Measurements from ENCODE around the gene KCNV2.

KCNV2 gene

DNA sequence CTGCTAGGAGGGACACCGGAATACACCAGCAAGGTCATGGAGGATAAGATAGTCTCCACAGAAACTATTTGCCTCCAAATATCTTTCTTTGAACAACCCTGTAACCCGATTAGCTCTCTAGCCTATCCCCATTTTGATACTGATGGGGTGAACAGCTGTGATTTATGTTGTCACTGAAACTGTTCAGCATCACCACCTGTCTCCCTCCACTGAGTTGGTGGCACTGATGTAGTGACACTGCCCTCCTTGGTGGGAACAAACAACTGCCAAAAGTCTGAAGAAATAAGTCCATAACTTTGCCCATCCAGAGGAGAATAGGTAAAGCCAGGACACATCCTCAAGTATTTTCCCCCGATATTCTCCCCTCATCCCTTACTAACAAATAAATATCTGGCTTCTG is 24.3 kb upstream of the KCNV2 start:
- Histone ChIP-seq H2BK5ac (ENCODE audit: low read depth, low read length, poor library complexity) (no peak overlapping the region), H3K79me2 (ENCODE audit: control insufficient read depth, insufficient read depth, low read length, poor library complexity) (no peaks in the 10 kb centered on the region), H2AFZ (ENCODE audit: insufficient read depth, low read length, poor library complexity) (no peak overlapping the region), H3K4me2 (ENCODE audit: low read length) (no peak overlapping the region), H3K36me3 (ENCODE audit: control insufficient read depth in 1 of 2, insufficient read depth in 2 of 2, low read length in 2 of 2) (no peaks in the 10 kb centered on the region), H3K27ac (ENCODE audit: low read depth, low read length) (no peak overlapping the region), H3K4me3 (ENCODE audit: low read depth, low read length) (no peak overlapping the region), H3K79me1 (ENCODE audit: low read length) (no peaks in the 10 kb centered on the region), H3K9me3 (ENCODE audit: insufficient read depth, low read depth, low read length) (no peaks in the 10 kb centered on the region), H3K9ac (ENCODE audit: low read length) (no peak overlapping the region), H4K12ac (ENCODE audit: low read depth, low read length) (no peak overlapping the region), H3K23ac (ENCODE audit: low read length) (no peak overlapping the region), H3K4me1 (ENCODE audit: control insufficient read depth in 1 of 2, insufficient read depth in 2 of 2, low read length in 2 of 2) (no peaks in the 10 kb centered on the region), H3K18ac (ENCODE audit: low read length) (no peak overlapping the region), H4K8ac (ENCODE audit: low read depth, low read length) (no peak overlapping the region), H3K4ac (ENCODE audit: low read depth, low read length) (no peak overlapping the region), H2AK5ac (ENCODE audit: low read length) (no peak overlapping the region), H2BK12ac (ENCODE audit: low read length) (no peak overlapping the region), H2BK120ac (ENCODE audit: insufficient read depth, low read length, poor library complexity) (no peak overlapping the region), H4K91ac (ENCODE audit: low read depth, low read length) (no peak overlapping the region), H3K27me3 (ENCODE audit: insufficient read depth, low read length) (no peaks in the 10 kb centered on the region), H3K14ac (ENCODE audit: low read length) (no peak overlapping the region)
- no peak for DNase-seq
- WGBS (ENCODE audit: extremely low coverage, insufficient coverage, insufficient read length): no CpG with 5 or more reads among the region's 3 CpGs

DNA sequence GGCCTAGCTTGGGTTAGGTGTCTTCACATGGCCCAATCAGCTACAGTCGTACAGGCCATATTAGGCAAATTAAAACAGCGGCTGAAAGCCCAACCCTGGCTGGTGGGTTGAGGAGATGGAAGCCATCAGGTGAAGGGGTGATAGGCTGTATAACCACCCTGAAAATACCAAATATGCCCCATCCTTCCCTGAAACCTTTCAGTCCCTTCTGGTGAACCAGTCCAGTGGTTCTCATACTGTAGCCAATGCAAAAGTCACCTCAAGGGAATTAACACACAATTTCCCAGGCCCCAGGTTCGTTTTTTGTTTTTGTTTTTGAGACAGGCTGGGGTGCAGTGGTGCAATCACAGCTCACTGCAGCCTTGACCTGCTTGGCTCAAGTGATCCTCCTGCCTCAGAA is 19.8 kb upstream of the KCNV2 start:
- WGBS (ENCODE audit: extremely low coverage, insufficient coverage, insufficient read length): no CpG with 5 or more reads among the region's 3 CpGs
- H2AFZ ChIP-seq (ENCODE audit: insufficient read depth, low read length, poor library complexity): no peak overlapping the region
- no peak overlapping the region for H3K14ac ChIP-seq (ENCODE audit: low read length)

DNA sequence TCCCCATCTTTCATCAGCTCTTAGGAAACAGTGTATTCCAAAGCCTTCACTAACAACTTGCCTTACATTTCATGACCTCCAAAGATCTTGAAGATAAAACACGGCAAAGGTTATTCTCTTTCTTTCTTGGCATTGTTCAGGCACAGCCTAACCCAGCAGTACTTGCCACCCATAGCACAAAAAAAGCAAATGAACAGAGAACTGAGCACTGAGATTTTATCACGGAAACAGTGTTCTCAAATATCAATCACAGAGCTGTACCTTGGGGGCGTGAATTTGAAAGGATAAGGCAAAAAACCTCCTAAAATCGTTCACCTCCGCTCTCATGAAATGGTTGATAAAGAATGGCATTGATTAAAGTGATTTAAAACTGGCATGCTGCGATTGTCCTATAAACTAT is 16.9 kb upstream of the KCNV2 start:
- no peak overlapping the region for H2AFZ ChIP-seq (ENCODE audit: insufficient read depth, low read length, poor library complexity)
- no peaks in the 10 kb centered on the region for H3K27me3 ChIP-seq (ENCODE audit: insufficient read depth, low read length)

More for the DNA sequence above, 19.8 kb upstream of the KCNV2 start:
- H3K27me3 ChIP-seq (ENCODE audit: insufficient read depth, low read length): no peaks in the 10 kb centered on the region
- H3K18ac ChIP-seq (ENCODE audit: low read length): no peak overlapping the region
- no peak overlapping the region for H2AK5ac ChIP-seq (ENCODE audit: low read length)
- no peak overlapping the region for H4K91ac ChIP-seq (ENCODE audit: low read depth, low read length)
- no peaks in the 10 kb centered on the region for H3K36me3 ChIP-seq (ENCODE audit: control insufficient read depth in 1 of 2, insufficient read depth in 2 of 2, low read length in 2 of 2)
- no peaks in the 10 kb centered on the region for H3K79me2 ChIP-seq (ENCODE audit: control insufficient read depth, insufficient read depth, low read length, poor library complexity)
- H2BK120ac ChIP-seq (ENCODE audit: insufficient read depth, low read length, poor library complexity): no peak overlapping the region
- H3K4me1 ChIP-seq (ENCODE audit: control insufficient read depth in 1 of 2, insufficient read depth in 2 of 2, low read length in 2 of 2): no peaks in the 10 kb centered on the region
- no peak overlapping the region for H3K23ac ChIP-seq (ENCODE audit: low read length)
- no peak for DNase-seq
- H2BK12ac ChIP-seq (ENCODE audit: low read length): no peak overlapping the region
- no peaks in the 10 kb centered on the region for H3K79me1 ChIP-seq (ENCODE audit: low read length)
- no peak overlapping the region for H2BK5ac ChIP-seq (ENCODE audit: low read depth, low read length, poor library complexity)
- H3K27ac ChIP-seq (ENCODE audit: low read depth, low read length): no peak overlapping the region
- no peak overlapping the region for H3K4me3 ChIP-seq (ENCODE audit: low read depth, low read length)
- no peak overlapping the region for H3K9ac ChIP-seq (ENCODE audit: low read length)
- no peak overlapping the region for H3K4ac ChIP-seq (ENCODE audit: low read depth, low read length)
- no peaks in the 10 kb centered on the region for H3K9me3 ChIP-seq (ENCODE audit: insufficient read depth, low read depth, low read length)
- H4K12ac ChIP-seq (ENCODE audit: low read depth, low read length): no peak overlapping the region
- H4K8ac ChIP-seq (ENCODE audit: low read depth, low read length): no peak overlapping the region
- no peak overlapping the region for H3K4me2 ChIP-seq (ENCODE audit: low read length)

DNA sequence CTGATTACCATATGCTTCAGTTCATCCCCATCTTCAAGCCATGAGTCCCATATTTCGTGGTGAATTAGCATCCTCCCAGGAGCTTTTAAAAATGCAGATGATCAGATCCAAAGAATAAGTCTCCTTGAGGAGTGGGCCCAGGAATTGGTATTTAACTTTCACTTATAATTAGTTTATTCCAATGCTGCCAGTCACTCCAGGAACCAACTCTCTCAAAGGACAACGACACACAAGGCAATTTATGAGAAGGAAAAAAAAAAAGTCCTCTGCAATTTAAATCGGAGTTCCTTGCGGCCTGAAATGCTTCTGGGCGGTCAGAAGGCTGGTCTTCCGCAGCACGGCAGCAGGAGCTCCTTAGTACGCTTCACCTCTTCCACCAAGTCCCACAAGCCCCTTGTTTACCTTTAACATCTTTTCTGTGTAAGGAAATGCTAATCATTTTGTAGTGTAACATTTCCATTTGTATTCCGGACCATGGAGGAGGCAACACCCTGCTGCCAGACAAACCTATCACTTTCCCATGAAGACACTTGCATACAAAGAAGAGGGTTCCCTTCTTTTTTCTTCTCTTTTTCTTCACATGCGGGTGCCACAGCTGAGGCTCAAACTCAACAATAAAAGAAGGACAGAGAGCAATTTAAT is 16.3 kb upstream of the KCNV2 start:
- Histone ChIP-seq H3K9ac (ENCODE audit: low read length) (no peak overlapping the region), H3K27me3 (ENCODE audit: insufficient read depth, low read length) (no peaks in the 10 kb centered on the region)

More for the DNA sequence above, 16.9 kb upstream of the KCNV2 start:
- H3K4ac ChIP-seq (ENCODE audit: low read depth, low read length): no peak overlapping the region
- H3K4me2 ChIP-seq (ENCODE audit: low read length): no peak overlapping the region
- H3K23ac ChIP-seq (ENCODE audit: low read length): no peak overlapping the region
- no CpG with 5 or more reads among the region's 6 CpGs for WGBS (ENCODE audit: extremely low coverage, insufficient coverage, insufficient read length)
- no peak for DNase-seq
- H3K9ac ChIP-seq (ENCODE audit: low read length): no peak overlapping the region
- H3K36me3 ChIP-seq (ENCODE audit: control insufficient read depth in 1 of 2, insufficient read depth in 2 of 2, low read length in 2 of 2): no peaks in the 10 kb centered on the region
- H3K18ac ChIP-seq (ENCODE audit: low read length): no peak overlapping the region
- no peak overlapping the region for H2AK5ac ChIP-seq (ENCODE audit: low read length)
- no peak overlapping the region for H4K12ac ChIP-seq (ENCODE audit: low read depth, low read length)
- no peaks in the 10 kb centered on the region for H3K79me2 ChIP-seq (ENCODE audit: control insufficient read depth, insufficient read depth, low read length, poor library complexity)
- no peak overlapping the region for H3K14ac ChIP-seq (ENCODE audit: low read length)
- H3K27ac ChIP-seq (ENCODE audit: low read depth, low read length): no peak overlapping the region
- H3K4me3 ChIP-seq (ENCODE audit: low read depth, low read length): no peak overlapping the region
- no peak overlapping the region for H2BK120ac ChIP-seq (ENCODE audit: insufficient read depth, low read length, poor library complexity)
- no peaks in the 10 kb centered on the region for H3K4me1 ChIP-seq (ENCODE audit: control insufficient read depth in 1 of 2, insufficient read depth in 2 of 2, low read length in 2 of 2)
- H4K8ac ChIP-seq (ENCODE audit: low read depth, low read length): no peak overlapping the region
- no peak overlapping the region for H2BK5ac ChIP-seq (ENCODE audit: low read depth, low read length, poor library complexity)
- H2BK12ac ChIP-seq (ENCODE audit: low read length): no peak overlapping the region
- no peaks in the 10 kb centered on the region for H3K9me3 ChIP-seq (ENCODE audit: insufficient read depth, low read depth, low read length)
- H3K79me1 ChIP-seq (ENCODE audit: low read length): no peaks in the 10 kb centered on the region
- H4K91ac ChIP-seq (ENCODE audit: low read depth, low read length): no peak overlapping the region

More for the DNA sequence above, 16.3 kb upstream of the KCNV2 start:
- no peak overlapping the region for H3K27ac ChIP-seq (ENCODE audit: low read depth, low read length)
- no peak overlapping the region for H3K14ac ChIP-seq (ENCODE audit: low read length)
- no peak overlapping the region for H4K12ac ChIP-seq (ENCODE audit: low read depth, low read length)
- no peak overlapping the region for H2BK12ac ChIP-seq (ENCODE audit: low read length)
- no peak overlapping the region for H4K8ac ChIP-seq (ENCODE audit: low read depth, low read length)
- H3K4me2 ChIP-seq (ENCODE audit: low read length): no peak overlapping the region
- no peak for DNase-seq
- no peak overlapping the region for H3K4ac ChIP-seq (ENCODE audit: low read depth, low read length)
- no peaks in the 10 kb centered on the region for H3K4me1 ChIP-seq (ENCODE audit: control insufficient read depth in 1 of 2, insufficient read depth in 2 of 2, low read length in 2 of 2)
- no peak overlapping the region for H4K91ac ChIP-seq (ENCODE audit: low read depth, low read length)
- H3K18ac ChIP-seq (ENCODE audit: low read length): no peak overlapping the region
- no peak overlapping the region for H3K23ac ChIP-seq (ENCODE audit: low read length)
- no peak overlapping the region for H2AK5ac ChIP-seq (ENCODE audit: low read length)
- H3K4me3 ChIP-seq (ENCODE audit: low read depth, low read length): no peak overlapping the region
- no peak overlapping the region for H2BK5ac ChIP-seq (ENCODE audit: low read depth, low read length, poor library complexity)
- no peaks in the 10 kb centered on the region for H3K79me2 ChIP-seq (ENCODE audit: control insufficient read depth, insufficient read depth, low read length, poor library complexity)
- no peak overlapping the region for H2AFZ ChIP-seq (ENCODE audit: insufficient read depth, low read length, poor library complexity)
- H3K9me3 ChIP-seq (ENCODE audit: insufficient read depth, low read depth, low read length): no peaks in the 10 kb centered on the region
- H3K79me1 ChIP-seq (ENCODE audit: low read length): no peaks in the 10 kb centered on the region
- H3K36me3 ChIP-seq (ENCODE audit: control insufficient read depth in 1 of 2, insufficient read depth in 2 of 2, low read length in 2 of 2): no peaks in the 10 kb centered on the region
- no CpG with 5 or more reads among the region's 10 CpGs for WGBS (ENCODE audit: extremely low coverage, insufficient coverage, insufficient read length)
- H2BK120ac ChIP-seq (ENCODE audit: insufficient read depth, low read length, poor library complexity): no peak overlapping the region
